HG02938 (cell line): ENCODE data around the gene SORCS2.

Experiments used
- ATAC-seq: cut with Tn5 transposase; IDR thresholded peaks from one replicate; pipeline ENCODE4 v1.9.1; 2021; ENCODE audit warnings: mild to moderate bottlenecking, moderate library complexity; ENCODE audit not compliant: unreplicated experiment

SORCS2 gene

DNA sequence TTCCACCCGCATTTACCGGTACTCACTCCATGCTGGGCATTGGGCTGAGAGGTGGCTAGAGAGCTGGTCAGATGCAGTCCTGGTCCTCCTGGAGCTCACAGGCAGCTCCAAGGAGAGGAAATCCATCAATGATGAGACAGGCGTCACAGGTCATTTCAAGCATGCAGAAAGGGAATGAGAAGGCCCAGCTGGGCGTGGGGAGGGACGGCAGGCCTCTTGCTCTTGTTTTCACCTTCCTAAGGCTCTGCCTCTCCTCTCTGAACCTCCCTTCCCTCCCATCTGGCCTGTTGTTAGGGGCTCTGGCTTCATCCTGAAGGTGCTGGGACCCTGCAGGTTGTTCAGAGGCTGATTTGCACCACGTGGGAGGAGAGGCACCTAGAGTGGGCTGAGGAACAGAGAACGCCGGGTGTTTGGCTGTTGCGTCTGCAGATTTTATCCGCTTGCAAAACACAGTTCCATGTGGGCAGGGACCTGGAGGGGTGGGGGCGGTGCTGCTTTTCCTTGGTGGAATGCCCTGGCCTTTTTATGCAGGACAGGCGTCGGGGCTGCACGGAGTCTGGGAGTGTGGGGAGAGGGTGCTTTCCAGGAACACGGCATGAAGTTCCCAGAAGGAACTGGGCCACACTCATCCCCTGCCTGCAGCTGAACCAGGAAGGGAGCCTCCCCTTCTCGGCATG lies 323.9 kb downstream of the SORCS2 start:
- ATAC-seq: no peak

DNA sequence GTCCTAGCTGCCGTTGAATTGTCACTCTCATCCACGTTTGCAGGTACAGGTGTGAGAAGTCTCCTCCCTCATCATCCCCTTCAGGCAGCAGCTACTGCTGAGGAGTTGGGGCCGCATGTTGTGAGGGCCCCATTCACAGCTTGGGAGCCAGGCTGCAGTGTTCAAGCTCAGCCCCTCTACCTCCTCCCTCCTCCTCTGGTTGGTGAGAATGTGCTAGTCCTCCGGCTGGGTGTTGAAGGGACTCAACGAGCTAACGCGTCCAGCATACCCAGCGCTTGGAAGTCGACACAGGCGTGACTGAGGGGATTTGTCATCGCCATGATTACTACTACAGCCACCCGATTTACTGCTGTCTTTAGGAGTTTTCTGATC lies 324.4 kb downstream of the SORCS2 start:
- no peak for ATAC-seq

DNA sequence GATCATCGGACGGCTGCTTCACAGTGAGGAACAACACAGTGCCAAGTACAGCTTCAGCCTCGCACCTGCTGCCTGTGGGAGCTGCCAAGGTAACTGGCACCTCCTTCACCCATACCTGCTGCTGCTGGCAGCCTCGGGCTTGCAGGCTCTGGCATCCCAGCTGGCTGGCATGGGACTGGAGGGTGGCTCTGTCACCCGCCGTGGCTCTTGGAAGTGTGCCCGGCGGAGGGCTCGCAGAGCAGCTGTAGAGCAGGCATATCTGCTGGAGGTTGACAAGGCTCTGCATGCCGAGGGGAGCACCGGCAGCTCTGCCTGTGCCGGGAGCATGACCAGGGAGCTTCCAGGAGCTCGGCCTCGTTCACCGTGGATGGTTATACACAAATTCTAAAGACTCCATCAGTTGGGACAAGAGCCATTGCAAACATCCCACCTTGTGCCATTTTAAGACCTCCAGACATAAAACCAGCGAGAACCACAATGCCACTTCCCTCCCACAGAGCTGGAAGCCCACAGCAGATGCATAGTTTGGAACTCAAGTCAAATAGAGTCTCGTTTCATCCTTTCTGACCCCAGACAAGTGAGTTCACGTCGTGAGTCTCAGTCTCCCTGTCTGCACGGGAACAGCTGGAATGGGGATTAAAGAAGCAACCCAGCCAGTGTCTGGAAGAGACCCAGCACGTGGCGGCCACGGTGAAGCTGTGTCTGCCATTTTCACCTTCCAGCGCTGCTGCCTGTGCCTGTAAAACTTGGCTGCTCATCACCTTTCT lies 326.7 kb downstream of the SORCS2 start:
- ATAC-seq: no peak

DNA sequence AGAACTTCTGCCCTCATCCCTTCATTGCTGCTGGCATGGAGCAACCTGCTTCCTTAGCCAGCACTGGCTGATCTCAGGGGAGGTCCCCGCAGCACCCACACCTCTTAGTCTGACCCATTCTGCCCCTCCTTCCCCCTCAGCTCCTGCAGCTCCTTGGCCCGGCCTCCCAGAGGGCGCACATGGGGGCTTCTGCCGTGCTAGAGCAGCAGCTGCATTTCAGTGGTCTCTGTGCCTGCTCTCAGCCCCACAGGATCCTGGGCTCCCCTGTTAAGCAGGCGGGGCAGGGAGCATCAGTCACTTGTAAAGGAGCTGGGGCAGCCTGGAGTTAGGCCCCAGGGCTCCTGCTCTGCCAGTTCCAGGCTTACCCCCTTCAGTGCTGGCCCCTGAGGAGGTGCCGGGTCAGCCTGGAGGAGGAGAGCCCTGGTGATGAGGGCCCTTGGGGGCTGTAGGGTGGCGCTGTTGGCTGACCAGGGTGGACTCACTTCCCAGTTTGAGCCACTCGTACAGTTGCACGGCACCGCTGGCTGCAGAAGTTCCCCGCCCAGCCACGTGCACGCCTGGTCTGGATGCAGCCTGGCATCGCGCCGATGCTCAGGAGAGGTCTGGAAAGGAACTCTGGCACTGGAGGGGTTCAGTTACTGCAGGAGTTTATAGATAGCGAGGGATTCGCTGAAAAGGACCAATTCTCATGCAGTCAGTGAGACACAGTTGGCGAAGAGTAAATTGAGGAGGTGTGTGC lies 327.5 kb downstream of the SORCS2 start:
- ATAC-seq: no peak

DNA sequence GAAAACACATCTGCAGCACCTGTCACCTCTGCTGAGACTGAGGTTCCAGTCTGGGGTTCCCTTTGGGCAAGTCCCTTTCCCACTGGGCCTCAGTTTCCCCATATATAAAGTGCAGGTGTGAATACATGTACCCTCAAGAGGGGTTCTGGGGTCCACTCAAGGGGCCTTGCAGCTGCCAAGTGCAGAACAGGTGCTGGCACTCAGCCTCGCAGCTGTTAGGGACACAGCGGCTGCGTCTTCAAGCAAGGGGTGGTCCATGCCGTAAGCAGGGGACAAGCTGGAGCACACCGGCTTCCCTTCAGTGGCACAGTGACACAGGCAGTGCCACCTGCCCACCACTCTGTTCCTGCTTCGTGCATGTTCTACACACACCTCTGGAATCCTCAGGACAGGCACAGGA lies 329.3 kb downstream of the SORCS2 start:
- ATAC-seq: no peak

DNA sequence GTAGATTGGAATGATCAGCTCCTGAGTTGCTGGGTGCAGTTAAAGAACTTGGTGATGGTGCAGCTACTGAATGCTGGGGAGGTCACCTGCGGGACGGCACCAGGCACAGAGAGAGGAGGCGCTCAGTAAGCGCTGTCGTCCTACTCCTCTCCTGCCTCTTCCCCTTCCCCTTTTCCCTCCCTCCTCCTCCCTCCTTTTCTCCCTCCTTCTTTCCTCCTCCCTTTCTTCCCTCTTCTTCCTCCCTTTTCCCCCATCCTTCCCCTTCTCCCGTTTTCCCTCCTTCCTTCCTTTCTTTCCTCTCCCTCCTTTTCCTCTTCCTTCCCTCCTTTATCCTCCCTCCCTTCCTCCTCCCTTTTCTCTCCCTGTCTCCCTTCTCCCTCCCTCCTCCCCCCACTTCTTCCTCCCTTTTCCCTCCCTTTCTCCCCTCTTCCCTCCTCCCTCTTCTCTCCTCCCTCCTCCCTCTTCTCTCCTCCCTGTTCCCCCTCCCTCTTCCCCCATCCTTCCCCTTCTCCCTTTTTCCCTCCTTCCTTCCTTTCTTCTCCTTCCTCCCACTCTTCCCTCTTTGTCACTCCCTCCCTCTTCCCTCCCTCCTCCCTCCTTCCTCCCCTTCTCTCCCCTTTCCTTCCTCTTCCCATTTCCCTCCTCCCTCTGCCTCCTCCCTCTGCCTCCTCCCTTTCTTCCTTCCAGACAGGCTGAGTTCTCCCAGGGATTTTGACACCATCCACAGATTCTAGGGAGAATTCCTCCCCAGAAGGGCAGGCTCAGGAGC lies 330.3 kb downstream of the SORCS2 start:
- ATAC-seq: no peak

DNA sequence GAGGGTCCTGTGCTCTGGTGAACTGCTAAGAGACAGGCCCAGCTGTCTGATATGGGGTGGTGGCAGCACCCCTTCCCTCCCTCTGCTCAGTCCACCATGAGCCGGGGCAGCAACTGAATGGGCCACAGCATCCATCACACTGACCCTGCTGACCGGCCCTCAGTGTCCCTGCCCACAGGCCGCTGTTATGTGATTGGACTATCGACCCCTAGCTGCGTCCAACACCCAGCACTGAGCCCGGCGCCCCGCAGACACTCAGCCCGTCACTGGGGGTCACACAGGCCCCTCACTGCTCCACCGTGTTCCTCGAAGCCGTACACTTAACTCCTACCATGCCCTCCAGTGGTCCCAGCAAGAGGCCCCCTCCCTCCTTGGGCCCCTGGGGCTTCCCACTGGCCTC lies 331.2 kb downstream of the SORCS2 start:
- no peak for ATAC-seq

DNA sequence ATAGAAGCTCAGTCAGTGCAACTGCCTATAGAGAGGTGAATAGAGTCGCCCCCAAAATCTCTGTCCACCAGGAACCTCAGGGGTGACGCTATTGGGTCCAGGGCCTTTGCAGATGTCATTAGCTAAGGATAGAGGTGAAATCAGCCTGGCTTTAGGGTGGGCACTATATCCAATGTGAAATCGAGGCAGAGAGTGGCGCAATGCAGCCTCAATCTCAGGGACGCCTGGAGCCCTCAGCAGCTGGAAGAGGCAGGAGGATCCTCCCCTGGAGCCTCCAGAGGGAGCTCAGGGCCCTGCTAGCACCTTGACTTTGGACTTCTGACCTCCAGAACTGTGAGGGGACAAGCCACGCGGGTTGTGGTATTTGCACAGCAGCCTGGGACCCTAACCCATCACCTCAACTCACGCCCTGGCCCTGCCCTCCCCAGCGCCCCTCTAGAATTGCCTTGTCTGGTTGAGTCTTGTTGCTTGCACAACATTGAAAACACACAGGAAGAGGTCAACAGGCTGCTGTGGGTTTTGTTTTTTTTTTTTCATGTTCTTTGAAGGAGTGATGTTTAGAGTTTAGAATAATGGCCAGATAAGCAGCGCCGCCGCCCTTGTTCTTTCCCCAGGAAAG lies 331.8 kb downstream of the SORCS2 start:
- ATAC-seq: no peak

DNA sequence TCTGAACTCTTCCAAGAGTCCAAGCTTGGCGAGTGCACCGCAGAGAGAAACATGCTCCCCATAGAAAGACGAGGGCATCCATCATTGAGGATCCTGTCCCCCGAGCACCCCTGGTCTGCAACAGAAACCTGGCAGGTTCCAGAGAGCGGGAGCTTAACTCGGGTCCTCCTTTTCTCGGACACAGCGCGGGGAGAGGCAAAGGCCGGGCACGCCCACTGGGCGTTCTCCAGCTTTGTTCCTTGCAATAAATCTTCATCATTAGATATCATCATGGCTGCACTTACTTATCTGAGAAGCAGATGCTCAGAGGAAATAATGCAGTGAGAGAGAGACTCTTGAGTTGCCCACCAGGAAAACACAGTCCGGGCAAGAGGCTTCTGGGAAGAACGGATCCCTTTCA lies 332.5 kb downstream of the SORCS2 start:
- ATAC-seq: no peak

DNA sequence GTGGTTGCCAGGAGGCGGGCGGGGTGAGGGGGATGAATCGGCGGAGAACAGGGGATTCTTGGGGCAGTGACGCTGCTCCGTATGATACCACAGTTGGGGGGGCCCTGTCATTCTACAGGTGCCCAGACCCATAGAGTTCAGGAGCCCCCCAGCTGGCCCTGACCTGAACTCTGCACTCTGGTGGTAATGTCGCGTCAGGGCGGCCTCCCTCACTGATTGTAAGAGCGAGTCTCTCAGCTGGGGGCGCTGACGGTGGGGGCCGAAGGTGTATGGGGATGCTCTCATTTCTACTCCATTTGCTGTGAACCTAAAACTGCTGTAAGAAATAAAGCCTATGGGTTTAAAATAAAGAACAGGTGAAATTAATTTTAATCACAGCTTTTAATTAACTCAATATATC lies 334.2 kb downstream of the SORCS2 start:
- no peak for ATAC-seq

DNA sequence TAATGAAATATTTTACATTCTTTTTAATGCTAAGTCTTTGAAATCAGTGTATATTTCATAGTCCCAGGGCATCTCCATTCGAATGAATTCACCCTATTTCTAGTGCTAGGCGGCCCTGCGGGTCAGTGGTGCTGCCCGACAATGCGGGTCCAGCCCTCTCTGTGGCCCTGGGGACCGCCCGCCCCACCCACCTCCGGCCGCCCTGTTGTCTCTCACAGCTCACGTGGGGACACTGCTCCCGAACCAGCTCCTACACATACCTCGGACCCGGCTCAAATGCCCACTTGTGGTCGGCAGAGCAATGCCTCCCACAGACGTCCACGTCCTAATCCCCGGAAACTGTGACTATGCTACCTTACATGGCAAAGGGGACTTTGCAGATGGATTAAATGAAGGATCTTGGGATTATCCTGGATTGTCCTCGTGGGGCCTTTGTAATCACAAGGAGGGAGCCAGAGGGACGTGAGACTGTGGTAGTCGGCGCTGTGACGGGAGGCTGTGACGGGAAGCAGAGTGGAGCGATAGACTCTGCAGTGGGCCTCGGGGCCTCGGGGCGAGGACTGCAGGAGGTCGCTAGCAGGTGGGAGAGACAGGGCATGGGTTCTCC lies 334.7 kb downstream of the SORCS2 start:
- no peak for ATAC-seq

DNA sequence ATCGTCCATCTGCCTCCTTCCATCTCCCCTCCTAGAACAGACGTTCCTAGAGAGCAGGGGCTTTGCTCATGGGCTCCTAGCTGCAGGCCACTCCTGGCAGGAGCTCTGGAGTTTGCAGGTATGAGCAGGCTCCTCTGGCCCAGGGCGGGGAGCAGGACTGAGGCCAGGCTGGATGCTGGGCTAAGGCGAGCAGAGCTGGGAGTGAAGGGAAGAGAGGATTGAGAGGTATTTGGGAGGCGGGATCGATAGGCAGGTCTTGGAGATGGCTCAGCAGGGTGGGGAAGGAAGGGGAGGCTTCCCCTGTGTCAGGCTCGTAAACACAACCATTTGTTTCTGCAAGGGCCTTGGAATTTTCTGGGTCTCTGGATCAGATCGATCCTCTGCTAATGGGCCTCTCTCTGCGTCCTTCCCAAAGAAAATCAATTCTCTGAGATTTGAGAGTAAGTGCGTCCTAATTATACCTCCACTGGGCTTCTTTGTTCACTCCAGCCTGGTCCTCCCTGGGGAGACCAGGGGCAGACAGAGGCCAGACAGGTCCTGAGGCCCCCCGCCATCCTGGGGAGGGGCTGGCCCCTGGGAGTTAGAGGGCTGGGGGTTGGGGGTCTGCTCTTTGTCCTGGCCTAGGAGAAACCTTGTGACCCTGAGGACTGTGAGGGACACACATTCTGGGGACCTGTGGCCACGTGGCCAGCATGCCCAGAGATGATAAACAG lies 337.2 kb downstream of the SORCS2 start:
- ATAC-seq: no peak

DNA sequence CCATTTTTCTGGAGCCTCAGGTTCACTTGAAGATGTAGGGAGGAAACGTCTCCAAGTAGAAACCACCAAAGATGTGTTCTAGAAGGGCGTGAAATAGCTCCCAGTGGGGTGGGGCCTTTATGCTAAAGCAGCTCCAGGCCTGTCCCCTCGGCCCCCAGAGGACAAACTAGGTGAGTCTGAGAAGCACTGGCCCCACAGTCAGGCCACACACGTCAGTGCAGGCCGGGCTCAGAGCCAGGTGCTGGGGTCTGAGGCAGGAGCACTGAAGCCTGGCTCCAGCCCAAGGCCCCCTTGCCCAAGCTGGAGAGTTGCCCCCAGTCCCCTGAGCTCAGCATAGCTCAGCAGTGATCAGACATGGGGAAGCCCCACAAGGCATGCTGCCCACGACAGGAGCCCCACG lies 337.7 kb downstream of the SORCS2 start:
- no peak for ATAC-seq

DNA sequence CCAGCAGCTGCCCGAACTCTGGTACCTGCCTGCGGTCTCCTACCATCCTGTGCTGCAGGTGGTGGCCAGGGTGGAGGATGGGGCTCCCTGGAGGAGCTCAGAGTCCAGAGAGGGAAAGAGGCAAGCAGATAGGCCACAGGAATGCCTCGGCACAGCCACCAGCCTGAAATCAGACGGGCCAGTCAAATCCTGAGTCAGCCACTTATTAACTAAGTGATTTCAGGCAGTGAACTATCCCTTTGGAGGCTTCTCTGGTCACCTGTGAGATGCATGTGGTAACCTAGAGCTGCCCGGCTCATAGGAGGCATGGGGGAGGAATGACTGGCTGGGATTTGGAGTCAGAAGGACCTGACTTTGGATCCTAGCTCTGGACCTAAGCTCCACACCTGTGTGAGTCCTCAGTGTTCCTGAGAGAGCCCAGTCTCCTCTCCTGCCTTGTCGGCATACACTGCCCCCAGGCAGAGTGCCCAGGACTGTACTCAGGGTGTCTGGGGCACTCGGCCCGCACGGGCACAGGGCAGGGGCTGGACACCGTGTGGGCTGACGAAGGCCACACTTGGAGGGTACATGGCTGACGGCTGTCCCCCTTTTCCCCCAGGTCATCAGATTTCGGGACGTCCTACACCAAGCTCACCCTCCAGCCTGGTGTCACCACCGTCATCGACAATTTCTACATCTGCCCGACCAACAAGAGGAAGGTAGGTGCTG lies 338.7 kb downstream of the SORCS2 start:
- ATAC-seq: no peak

DNA sequence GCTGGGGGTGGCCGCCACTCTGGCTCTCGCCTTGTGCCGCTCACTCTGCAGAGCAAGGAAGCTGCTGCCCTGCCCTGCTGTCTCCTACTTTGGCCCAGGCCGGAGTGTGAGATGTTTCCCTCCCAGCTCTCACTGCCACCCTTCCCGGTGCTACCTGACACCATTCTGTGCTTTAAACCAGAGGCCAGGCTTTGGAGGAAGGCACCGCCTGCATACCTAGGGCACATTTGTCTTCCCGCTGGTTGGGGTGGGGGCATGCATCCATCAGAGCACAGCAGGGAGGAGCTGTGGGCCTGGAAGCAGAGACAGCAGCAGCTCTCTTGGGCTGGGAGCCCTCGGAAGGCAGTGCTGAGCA lies 339.3 kb downstream of the SORCS2 start:
- ATAC-seq: no peak

DNA sequence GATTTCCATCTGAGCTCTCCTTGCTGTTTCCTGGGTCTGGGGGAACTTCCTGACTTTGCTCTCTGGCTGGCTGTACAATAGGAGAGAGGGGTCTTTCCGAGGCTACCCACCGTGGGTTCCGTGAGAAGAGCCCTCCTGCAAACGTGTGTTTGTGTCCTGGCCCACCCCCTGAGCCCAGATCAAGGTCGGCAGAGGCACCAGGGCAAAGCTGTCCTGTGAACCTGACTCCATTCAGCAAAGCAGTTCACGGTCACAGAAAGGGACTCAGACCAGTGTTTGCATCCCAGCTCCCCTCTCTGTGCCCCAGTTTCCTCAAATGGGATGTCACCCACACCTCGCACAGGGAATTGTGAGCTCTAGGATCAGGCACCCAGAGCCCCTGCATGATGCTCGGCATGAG lies 339.7 kb downstream of the SORCS2 start:
- ATAC-seq: no peak

DNA sequence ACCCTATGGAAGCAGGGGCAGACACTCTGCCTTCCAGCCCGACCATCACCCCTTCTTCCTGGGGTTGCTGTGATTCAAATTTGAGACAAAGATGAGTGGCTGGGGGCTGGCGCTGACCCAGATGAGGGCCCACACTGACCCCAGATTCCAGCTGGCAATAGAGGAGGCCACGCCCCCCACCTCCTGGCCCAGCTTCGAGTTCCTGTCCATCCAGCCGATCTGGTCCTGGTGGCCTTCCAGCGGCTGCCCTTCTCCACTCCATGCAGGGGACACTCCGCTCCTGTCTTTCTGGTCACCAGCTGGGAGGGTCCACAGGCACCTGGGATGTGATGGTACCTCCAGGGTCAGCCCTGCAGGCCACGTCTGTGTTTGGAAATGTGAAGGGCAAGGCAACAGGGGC lies 340.9 kb downstream of the SORCS2 start:
- ATAC-seq: no peak

DNA sequence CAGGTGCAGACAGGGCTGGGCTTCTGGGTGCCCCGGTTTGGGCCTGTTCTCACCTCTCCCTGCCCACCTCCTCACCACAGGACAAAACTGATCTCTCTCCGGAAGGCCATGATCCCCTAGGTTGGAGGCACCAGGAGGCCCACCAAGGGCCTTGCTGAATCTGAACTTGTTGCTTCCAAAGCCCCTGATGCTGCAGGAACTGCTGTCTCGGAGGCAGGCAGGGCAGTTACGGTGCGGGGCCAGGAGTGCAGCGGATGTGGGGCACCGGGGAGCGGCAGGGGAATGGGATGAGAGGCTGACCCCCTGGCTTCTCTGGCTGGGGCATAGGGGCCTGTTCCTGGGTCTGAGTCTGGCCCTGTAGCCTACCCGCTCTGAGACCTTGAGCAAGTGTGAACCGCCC lies 342.8 kb downstream of the SORCS2 start:
- ATAC-seq: no peak

DNA sequence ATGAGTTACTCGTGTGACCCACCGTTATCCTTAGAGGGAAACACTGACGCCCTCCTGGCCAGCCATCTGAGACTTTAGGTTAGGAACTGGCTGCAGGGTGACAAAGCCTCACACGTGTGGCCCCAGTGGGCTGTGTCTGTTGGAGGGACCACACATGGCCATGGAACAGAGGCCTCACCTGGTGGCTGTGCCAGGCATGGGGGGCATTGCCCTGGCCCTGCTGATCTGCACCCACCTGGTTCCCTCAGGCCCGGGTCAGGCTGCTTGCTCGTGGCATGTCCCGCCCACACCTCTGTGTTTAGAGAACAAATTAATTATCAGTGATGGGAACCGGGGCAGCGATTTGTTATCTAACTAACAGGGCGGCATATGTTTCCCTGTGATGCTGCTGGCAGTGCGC lies 343.3 kb downstream of the SORCS2 start:
- no peak for ATAC-seq
